CD4-positive, alpha-beta T cell (primary cell): Measurements from ENCODE around the gene GPR62. TPM values are rescaled to one million over a fixed set of nuclear protein-coding genes. Genes with fewer than 3 reads are reported as not detected.

ENCODE experiments used
- ATAC-seq: fragments of 200-7000 bp; cut with Tn5 transposase; one replicate; pipeline ENCODE4 v1.10.0; 2022; ENCODE audit warnings: mild to moderate bottlenecking; ENCODE audit not compliant: poor library complexity
- CTCF ChIA-PET: fragments of 350-600 bp; sonication (Branson Sonifier 250); formaldehyde crosslinking; loops from one replicate; lab custom pipeline; 2021; ENCODE audit warnings: antibody characterized with exemption, inconsistent platforms; lab: Charles Lee
- POLR2A ChIA-PET: fragments of 350-600 bp; sonication (Branson Sonifier 250); formaldehyde crosslinking; loops from one replicate; lab custom pipeline; 2021; ENCODE audit warnings: antibody characterized with exemption, inconsistent platforms; lab: Charles Lee
- DNase-seq, 14 experiments: peaks; one replicate each; pipeline ENCODE4 v3.0.0-alpha.2; 2013 to 2020; ENCODE audit warnings: mixed read lengths in 2 of 14
- H3K27ac ChIP-seq, 2 donors: one replicate each; pipeline versions ENCODE4 v1.5.1 to v1.7.0; 2013; ENCODE audit warnings: low read length in 2 of 2, low read depth in 1 of 2, mild to moderate bottlenecking in 1 of 2
- H3K27me3 ChIP-seq, 2 experiments: 1 replicate in 1 of 2; 2 replicates in 1 of 2; pipeline versions ENCODE4 v1.6.1 to v1.7.0; 2013; ENCODE audit warnings: low read length in 2 of 2, control low read depth in 1 of 2, mild to moderate bottlenecking in 1 of 2, moderate library complexity in 1 of 2; ENCODE audit not compliant: insufficient read depth in 2 of 2, control insufficient read depth in 1 of 2
- H3K36me3 ChIP-seq: one replicate; pipeline ENCODE4 v1.6.1; 2013; ENCODE audit warnings: low read length, control low read depth; ENCODE audit not compliant: insufficient read depth
- H3K4me1 ChIP-seq: one replicate; pipeline ENCODE4 v1.6.1; 2013; ENCODE audit warnings: low read length, control low read depth; ENCODE audit not compliant: insufficient read depth
- H3K4me3 ChIP-seq: one replicate; pipeline ENCODE4 v1.5.1; 2013; ENCODE audit warnings: mild to moderate bottlenecking, low read length, moderate library complexity
- H3K9me3 ChIP-seq, 2 experiments: 1 replicate in 1 of 2; 2 replicates in 1 of 2; pipeline versions ENCODE4 v1.6.1 to v1.7.0; 2013; ENCODE audit warnings: low read length in 2 of 2, mild to moderate bottlenecking in 2 of 2, control low read depth in 1 of 2, moderate library complexity in 1 of 2; ENCODE audit not compliant: control insufficient read depth in 1 of 2, insufficient read depth in 1 of 2
- H3K27ac Mint-ChIP-seq: one replicate; pipeline ENCODE4 v1.8.0; 2020; ENCODE audit warnings: mixed read lengths
- H3K27me3 Mint-ChIP-seq: one replicate; pipeline ENCODE4 v1.8.0; 2021; ENCODE audit warnings: mixed read lengths
- H3K36me3 Mint-ChIP-seq: one replicate; pipeline ENCODE4 v1.8.0; 2021; ENCODE audit warnings: low read depth, mixed read lengths
- H3K4me1 Mint-ChIP-seq: one replicate; pipeline ENCODE4 v1.8.0; 2021; ENCODE audit warnings: low read depth, mixed read lengths
- H3K4me3 Mint-ChIP-seq: one replicate; pipeline ENCODE4 v1.8.0; 2020; ENCODE audit warnings: mild to moderate bottlenecking, mixed read lengths
- H3K9me3 Mint-ChIP-seq: one replicate; pipeline ENCODE4 v1.8.0; 2020; ENCODE audit warnings: mixed read lengths
- CTCF ChIP-seq: fragments of 200-600 bp; IDR thresholded peaks from one replicate; pipeline ENCODE4 v1.8.0; 2022; ENCODE audit warnings: antibody characterized with exemption, mild to moderate bottlenecking
- intact Hi-C, 2 experiments: fragments of 100-400 bp; cut with DNase I in 1 of 2; cut with micrococcal nuclease in 1 of 2; formaldehyde crosslinking; loops; one replicate each; pipeline versions ENCODE4 v1.15.1 to v1.9.0; 2023 to 2025; cut with DNase I, micrococcal nuclease
- total RNA-seq, 174 experiments: library from RNA in 2 of 174; stranded (reverse) in 2 of 174; gene quantifications; one replicate each; pipeline ENCODE4 v1.2.3 and lab custom pipeline; 2021 to 2026

The GPR62 gene
- total RNA-seq, 2 experiments from 2014 or later, result not detected

GRCh38 chr3:51969841-51970240 lies 14.7 kb downstream of the GPR62 start:
- Histone ChIP-seq H3K4me1 (peaks cover 55% of the 10 kb centered on the region), H3K27me3 (no peaks in the 10 kb centered on the region), H3K9me3 (no peaks in the 10 kb centered on the region), H3K27ac (no peak overlapping the region), H3K4me3 (no peak overlapping the region), H3K36me3 (no peaks in the 10 kb centered on the region)
- Mint-ChIP-seq H3K36me3 (peaks cover 10% of the 10 kb centered on the region), H3K4me3 (no peak overlapping the region), H3K4me1 (peaks cover 54% of the 10 kb centered on the region), H3K27me3 (no peaks in the 10 kb centered on the region), H3K27ac (no peak overlapping the region), H3K9me3 (no peaks in the 10 kb centered on the region)
- TF ChIP-seq CTCF, result no peak
- POLR2A ChIA-PET, result interaction anchor here (1.7 to 1.8 kb wide), 2 partner anchors 13 to 28 kb away, joined by 5 to 6 read pairs; partner anchors contain the start of genes PARP3 and RRP9
- intact Hi-C loops, result no loop called here
- CTCF ChIA-PET, result interaction anchor here (1.1 kb wide), 1 partner anchor 13 kb away, joined by 3 read pairs; no protein-coding TSS in a partner anchor
- DNase-seq (no peak), ATAC-seq (no peak)

- Mint-ChIP-seq H3K4me3 (peak overlapping the region; percentile 67), H3K4me1 (peaks cover 55% of the 10 kb centered on the region), H3K27ac (peak overlapping the region; percentile 42), H3K36me3 (peaks cover 15% of the 10 kb centered on the region), H3K9me3 (no peaks in the 10 kb centered on the region), H3K27me3 (no peaks in the 10 kb centered on the region)
- ChIA-PET POLR2A (interaction anchor here (1.7 to 1.8 kb wide), 2 partner anchors 12 to 29 kb away, joined by 5 to 6 read pairs; partner anchors contain the start of genes PARP3 and RRP9), CTCF (interaction anchor here (1.1 to 4.7 kb wide), 2 partner anchors 12 to 13 kb away, joined by 3 to 46 read pairs; partner anchors contain the start of gene ACY1)
- intact Hi-C loops, result no loop called here
- Histone ChIP-seq H3K4me3 (no peak overlapping the region), H3K27ac (no peak overlapping the region), H3K9me3 (no peaks in the 10 kb centered on the region), H3K27me3 (no peaks in the 10 kb centered on the region), H3K36me3 (no peaks in the 10 kb centered on the region), H3K4me1 (peaks cover 61% of the 10 kb centered on the region)
- TF ChIP-seq CTCF, result no peak
- ATAC-seq, result no peak
- no peak for DNase-seq
Measured at GRCh38 chr3:51970606-51971300, 15.6 kb downstream of the GPR62 start.

- no peaks in the 10 kb centered on the region for H3K27me3 ChIP-seq
- intact Hi-C loops, result no loop called here
- no peaks in the 10 kb centered on the region for H3K9me3 Mint-ChIP-seq
- peak overlapping the region; percentile 66 for H3K4me3 Mint-ChIP-seq
- H3K4me1 ChIP-seq, result peaks cover 61% of the 10 kb centered on the region
- peaks cover 52% of the 10 kb centered on the region for H3K4me1 Mint-ChIP-seq
- POLR2A ChIA-PET, result no interaction called here
- H3K36me3 Mint-ChIP-seq, result peaks cover 15% of the 10 kb centered on the region
- H3K27me3 Mint-ChIP-seq, result no peaks in the 10 kb centered on the region
- H3K27ac Mint-ChIP-seq, result no peak overlapping the region
- no peak overlapping the region for H3K27ac ChIP-seq
- no peaks in the 10 kb centered on the region for H3K36me3 ChIP-seq
- no peak for TF ChIP-seq CTCF
- no peaks in the 10 kb centered on the region for H3K9me3 ChIP-seq
- CTCF ChIA-PET, result interaction anchor here (4.7 kb wide), 1 partner anchor 12 kb away, joined by 46 read pairs; the partner anchor contains the start of gene ACY1
- H3K4me3 ChIP-seq, result no peak overlapping the region
- ATAC-seq, result no peak
- no peak for DNase-seq
Measured at GRCh38 chr3:51971350-51971749, 16.2 kb downstream of the GPR62 start.
